GM12878 (cell line): ENCODE measurements around the gene KIZ. TPM values are rescaled to one million over a fixed set of nuclear protein-coding genes. Genes with fewer than 3 reads are reported as not detected.

ENCODE experiments used
- ATAC-seq: fragments of 200-7000 bp; cut with Tn5 transposase; 3 replicates; pipeline ENCODE4 v1.9.1; 2020; ENCODE audit warnings: mild to moderate bottlenecking, moderate library complexity
- BruUV-seq: library from RNA; stranded (reverse); fragments of 400-500 nt; replicated peaks from 2 replicates; lab custom pipeline; 2021; lab: Mats Ljungman, UMichigan
- CTCF ChIA-PET: fragments of 300-600 bp; sonication (Branson Sonifier 250); formaldehyde crosslinking; extraction: SDS; loops from one replicate; lab custom pipeline; 2021; ENCODE audit warnings: inconsistent platforms; lab: Yijun Ruan, JAX
- POLR2A ChIA-PET: fragments of 350-600 bp; formaldehyde crosslinking; extraction: SDS; loops from one replicate; lab custom pipeline; 2021; ENCODE audit warnings: inconsistent platforms; lab: Charles Lee
- RAD21 ChIA-PET: fragments of 300-600 bp; sonication (Branson Sonifier 250); formaldehyde crosslinking; loops from one replicate; lab custom pipeline; 2023; ENCODE audit warnings: antibody characterized with exemption; ENCODE audit not compliant: unreplicated experiment; lab: Charles Lee
- SMC1A ChIA-PET: fragments of 300-600 bp; sonication (Branson Sonifier 250); formaldehyde crosslinking; loops from one replicate; lab custom pipeline; 2023; ENCODE audit not compliant: unreplicated experiment, uncharacterized antibody; lab: Charles Lee
- DNase-seq: peaks from one replicate; pipeline ENCODE4 v3.0.0-alpha.2; 2011; ENCODE audit warnings: low read depth, low spot score
- FAIRE-seq: peaks from 3 replicates; lab custom pipeline; 2011; peaks lifted over from hg19 to GRCh38; lab: Jason Lieb, UNC
- H2AFZ ChIP-seq: 2 replicates; pipeline ENCODE4 v1.6.0; 2011; ENCODE audit warnings: low read depth, low read length, control low read depth; ENCODE audit not compliant: control insufficient read depth
- H3K27ac ChIP-seq: 2 replicates; pipeline ENCODE4 v1.5.1; 2011; ENCODE audit warnings: control low read depth; ENCODE audit not compliant: control insufficient read depth, insufficient read depth
- H3K27me3 ChIP-seq, 2 experiments: replicated peaks in 1 of 2; 2 replicates each; pipeline versions ENCODE4 v1.6.0 to v1.6.1; 2011; ENCODE audit warnings: low read length in 1 of 2; ENCODE audit not compliant: control insufficient read depth in 2 of 2, insufficient read depth in 2 of 2
- H3K36me3 ChIP-seq, 2 experiments: 2 replicates each; pipeline ENCODE4 v1.5.1; 2011; ENCODE audit warnings: low read length in 1 of 2; ENCODE audit not compliant: control insufficient read depth in 2 of 2, insufficient read depth in 2 of 2
- H3K4me1 ChIP-seq: 2 replicates; pipeline ENCODE4 v1.6.1; 2011; ENCODE audit warnings: mild to moderate bottlenecking, low read length, moderate library complexity, mixed read lengths; ENCODE audit not compliant: control insufficient read depth, insufficient read depth
- H3K4me2 ChIP-seq: 2 replicates; pipeline ENCODE4 v1.6.0; 2011; ENCODE audit warnings: control low read depth; ENCODE audit not compliant: control insufficient read depth, insufficient read depth
- H3K4me3 ChIP-seq: fragments of 200-600 bp; sonication (generic); 2 replicates; pipeline ENCODE4 v1.5.1; 2016
- H3K79me2 ChIP-seq: 2 replicates; pipeline ENCODE4 v1.6.0; 2011; ENCODE audit warnings: low read length; ENCODE audit not compliant: control insufficient read depth, insufficient read depth
- H3K9ac ChIP-seq: 2 replicates; pipeline ENCODE4 v1.8.0; 2011; ENCODE audit warnings: low read length, control low read depth, mixed read lengths; ENCODE audit not compliant: control insufficient read depth, insufficient read depth
- H3K9me3 ChIP-seq: replicated peaks from 3 replicates; pipeline ENCODE4 v1.5.1; 2011; ENCODE audit warnings: mild to moderate bottlenecking, low read length; ENCODE audit not compliant: control insufficient read depth, insufficient read depth
- H4K20me1 ChIP-seq: 2 replicates; pipeline ENCODE4 v1.6.0; 2011; ENCODE audit not compliant: control insufficient read depth, insufficient read depth
- MEF2B ChIP-seq: fragments of 450-650 bp; IDR thresholded peaks from 2 replicates; pipeline ENCODE4 v1.6.1; 2018; ENCODE audit warnings: mild to moderate bottlenecking, moderate library complexity; ENCODE audit not compliant: partially characterized antibody, poor library complexity, severe bottlenecking
- MTA3 ChIP-seq: IDR thresholded peaks from 2 replicates; pipeline ENCODE4 v1.6.1; 2012; ENCODE audit warnings: low read length, inconsistent platforms, borderline replicate concordance
- PBX3 ChIP-seq: IDR thresholded peaks from 2 replicates; pipeline ENCODE4 v1.6.1; 2011; ENCODE audit warnings: mild to moderate bottlenecking, low read depth, low read length, moderate library complexity; ENCODE audit not compliant: insufficient replicate concordance
- SIX5 ChIP-seq: IDR thresholded peaks from 2 replicates; pipeline ENCODE4 v1.6.1; 2011; ENCODE audit warnings: mild to moderate bottlenecking, low read depth, low read length, moderate library complexity; ENCODE audit not compliant: severe bottlenecking
- SUZ12 ChIP-seq: fragments of 200-600 bp; sonication (generic); IDR thresholded peaks from one replicate; pipeline ENCODE4 v1.6.1; 2018; ENCODE audit warnings: antibody characterized with exemption, mild to moderate bottlenecking; ENCODE audit not compliant: unreplicated experiment
- TCF12 ChIP-seq: IDR thresholded peaks from 2 replicates; pipeline ENCODE4 v1.6.1; 2011; ENCODE audit warnings: low read depth, mild to moderate bottlenecking, low read length
- ZBED1 ChIP-seq: IDR thresholded peaks from 2 replicates; pipeline ENCODE4 v1.6.1; 2016; ENCODE audit warnings: borderline replicate concordance
- WGBS: methylation state at CpG from one replicate; pipeline ENCODE4 v1.1.6; 2016; ENCODE audit warnings: low lambda C conversion rate; ENCODE audit not compliant: insufficient replicate concordance, insufficient coverage; ENCODE audit errors: missing lambda C conversion rate; 5-methylcytosine and 5-hydroxymethylcytosine counted together
- in situ Hi-C: fragments of 300-500 bp; cut with MboI; formaldehyde crosslinking; loops from 9 replicates; pipeline ENCODE4 v1.14.3; 2018; ENCODE audit warnings: mixed read lengths
- intact Hi-C: fragments of 100-400 bp; cut with micrococcal nuclease; formaldehyde crosslinking; loops from one replicate; pipeline ENCODE4 v1.14.2; 2022; ENCODE audit not compliant: unreplicated experiment
- polyA plus RNA-seq, 11 experiments: library from polyadenylated mRNA; depleted of rRNA in 4 of 11; unstranded in 6 of 11; stranded (reverse) in 5 of 11; fragments of >200 nt; fragmentation: Nextera tagmentation in 4 of 11; fragmentation: Illumina TruSeq in 1 of 11; extraction: Ambion mirVana in 4 of 11; extraction: Trizol in 1 of 11; gene quantifications; 1 replicate in 1 of 11; 2 replicates in 10 of 11; pipeline versions ENCODE4 v1.2.1 to v1.2.3, GENCODE V29; 2011 to 2016; ENCODE audit warnings: inconsistent platforms in 2 of 11, missing spikeins in 2 of 11, low read depth in 1 of 11
- total RNA-seq, 4 experiments: library from RNA; depleted of rRNA in 3 of 4; stranded (reverse); fragments of >200 nt in 3 of 4; fragmentation: Illumina TruSeq in 1 of 4; extraction: Trizol in 1 of 4; gene quantifications; 2 replicates each; pipeline versions ENCODE4 v1.2.1 to v1.2.3, GENCODE V29; 2013 to 2021

The KIZ gene
- total and polyA plus RNA-seq, 10 of the 15 experiments (the other 5 are each of a cell fraction or from before 2014, with no cell fraction given): 2.7 to 11.0 (median 7.3) TPM

- Histone ChIP-seq H3K36me3 (no peaks in the 10 kb centered on the region), H4K20me1 (no peaks in the 10 kb centered on the region), H2AFZ (no peak overlapping the region), H3K4me1 (no peaks in the 10 kb centered on the region), H3K27me3 (no peaks in the 10 kb centered on the region), H3K9ac (no peak overlapping the region), H3K27ac (no peak overlapping the region), H3K79me2 (no peaks in the 10 kb centered on the region), H3K9me3 (no peaks in the 10 kb centered on the region), H3K4me2 (no peak overlapping the region), H3K4me3 (no peak overlapping the region)
- SMC1A ChIA-PET: no interaction called here
- in situ Hi-C loops (loop anchor here (10.0 kb wide), 1 partner anchor 58 kb away; no protein-coding TSS in a partner anchor), intact Hi-C loops (no loop called here)
- ATAC-seq: no peak
- CTCF ChIA-PET: no interaction called here
- no TSS peak for BruUV-seq
- TF ChIP-seq SIX5 (no peak), ZBED1 (no peak), PBX3 (no peak), MEF2B (no peak), TCF12 (no peak), MTA3 (no peak), SUZ12 (no peak)
- no peak for DNase-seq
- POLR2A ChIA-PET: no interaction called here
- 74% methylated on average over 4 of the region's 4 CpGs for WGBS
- RAD21 ChIA-PET: no interaction called here
- FAIRE-seq: no peak
Observed at GRCh38 chr20:21203088-21203656, 77.3 kb downstream of the KIZ start.
